Measurements from ENCODE around the gene BICRA.
"Not testable (repeated sequence)": the region's sequence is repeated elsewhere in the genome, so short reads cannot be mapped to it uniquely, and the experiment has no call there.

BICRA gene

GRCh38 chr19:47740866-47741519, 132.1 kb downstream of the BICRA start:
- no peak overlapping the region for H3K4me3 ChIP-seq (ENCODE audit: low read depth, low read length)
- no peak for TF ChIP-seq CTCF (IDR thresholded peaks at IDR 0.05; ENCODE audit: low read depth, low read length, missing control alignments)
- no peak for DNase-seq (ENCODE audit: low read depth)
- in situ Hi-C loops (cut with HindIII; ENCODE audit: low sequenced_read_pairs), result no loop called here

DNA sequence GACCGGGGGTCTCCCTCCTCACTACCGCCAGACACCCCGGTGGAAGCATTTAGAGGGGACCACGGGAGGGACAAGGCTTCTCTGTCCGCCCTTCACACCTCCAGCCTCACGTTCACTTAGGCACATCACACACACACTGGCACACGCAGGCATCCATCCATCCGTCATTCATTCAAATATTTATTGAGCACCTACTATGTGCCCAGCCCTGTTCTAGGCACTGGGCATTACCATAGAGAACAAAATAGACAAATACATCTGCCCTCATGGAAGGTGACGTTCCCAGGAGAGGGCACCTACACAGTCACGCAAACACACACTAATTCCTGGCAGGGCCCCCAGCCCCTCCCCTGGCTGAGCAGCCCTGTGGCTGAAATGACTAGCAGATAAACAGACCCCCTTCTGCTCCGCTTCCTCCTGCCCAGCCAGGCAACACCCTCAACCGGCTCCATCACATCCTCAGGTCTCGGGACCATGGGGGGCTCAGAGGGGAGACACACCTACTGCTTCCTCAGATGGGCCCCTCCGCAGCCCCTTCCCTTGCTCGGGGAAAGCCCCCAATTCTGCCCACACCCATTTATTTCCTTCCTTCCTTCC, 132.7 kb downstream of the BICRA start:
- DNase-seq (ENCODE audit: low read depth), result no peak
- no peak for TF ChIP-seq CTCF (IDR thresholded peaks at IDR 0.05; ENCODE audit: low read depth, low read length, missing control alignments)
- no peak overlapping the region for H3K4me3 ChIP-seq (ENCODE audit: low read depth, low read length)
- in situ Hi-C loops (cut with HindIII; ENCODE audit: low sequenced_read_pairs), result no loop called here

GRCh38 chr19:47742634-47743033, 133.7 kb downstream of the BICRA start:
- in situ Hi-C loops (cut with HindIII; ENCODE audit: low sequenced_read_pairs), result no loop called here
- peak overlapping the region; percentile 37 for H3K4me3 ChIP-seq (ENCODE audit: low read depth, low read length)
- no peak for DNase-seq (ENCODE audit: low read depth)
- TF ChIP-seq CTCF (IDR thresholded peaks at IDR 0.05; ENCODE audit: low read depth, low read length, missing control alignments), result no peak

- no peak for TF ChIP-seq CTCF (IDR thresholded peaks at IDR 0.05; ENCODE audit: low read depth, low read length, missing control alignments)
- DNase-seq (ENCODE audit: low read depth), result peak; percentile 96
- in situ Hi-C loops (cut with HindIII; ENCODE audit: low sequenced_read_pairs), result no loop called here
- peak within 1 kb of the TSS; percentile 75 for H3K4me3 ChIP-seq (ENCODE audit: low read depth, low read length)
Observed at GRCh38 chr19:47745010-47745901, 136.3 kb downstream of the BICRA start, which contains the start of gene NOP53. Gene NOP53 (plus strand): TSS chr19:47745546. CDS start chr19:47745560, 14 bp downstream.

DNA sequence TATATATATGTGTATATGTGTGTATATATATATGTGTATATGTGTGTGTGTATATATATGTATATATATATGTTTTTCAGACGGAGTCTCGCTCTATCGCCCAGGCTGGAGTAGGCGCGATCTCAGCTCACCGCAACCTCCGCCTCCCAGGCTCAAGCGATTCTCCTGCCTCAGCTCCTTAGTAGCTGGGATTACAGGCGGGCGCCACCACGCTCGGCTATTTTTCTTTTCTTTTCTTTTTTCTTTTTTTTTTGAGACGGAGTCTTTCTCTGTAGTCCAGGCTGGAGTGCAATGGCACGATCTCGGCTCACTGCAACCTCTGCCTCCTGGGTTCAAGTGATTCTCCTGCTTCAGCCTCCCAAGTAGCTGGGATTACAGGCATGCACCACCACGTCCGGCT, 137.2 kb downstream of the BICRA start:
- H3K4me3 ChIP-seq (ENCODE audit: low read depth, low read length), result peak overlapping the region; percentile 75
- DNase-seq (ENCODE audit: low read depth); in situ Hi-C loops (cut with HindIII; ENCODE audit: low sequenced_read_pairs): not testable (repeated sequence)

GRCh38 chr19:47749326-47749725, 140.4 kb downstream of the BICRA start:
- in situ Hi-C loops (cut with HindIII; ENCODE audit: low sequenced_read_pairs), result no loop called here
- H3K4me3 ChIP-seq (ENCODE audit: low read depth, low read length), result no peak overlapping the region
- TF ChIP-seq CTCF (IDR thresholded peaks at IDR 0.05; ENCODE audit: low read depth, low read length, missing control alignments), result no peak
- DNase-seq (ENCODE audit: low read depth), result no peak
